Measurements from ENCODE around the gene KDM1B.

DNA sequence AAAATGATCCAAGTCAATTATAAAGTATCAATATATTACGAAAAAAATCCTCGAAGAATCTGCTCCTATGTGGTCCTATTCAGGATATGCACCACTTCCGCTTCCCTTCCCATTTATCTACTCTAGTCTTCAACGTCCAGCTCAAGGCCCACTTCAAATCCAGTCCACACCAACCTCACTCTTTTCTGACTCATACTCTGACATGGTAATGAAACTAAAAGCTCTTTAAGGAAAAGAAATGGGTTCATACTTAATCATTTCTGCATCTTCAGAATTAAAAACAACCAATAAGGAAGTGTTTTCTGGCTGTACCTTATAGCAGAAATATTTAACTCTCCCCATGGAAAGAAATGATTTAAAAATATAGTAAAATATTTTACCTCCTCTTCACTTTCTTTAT is 94.0 kb downstream of the KDM1B start:
- TF ChIP-seq, protein P1, sequence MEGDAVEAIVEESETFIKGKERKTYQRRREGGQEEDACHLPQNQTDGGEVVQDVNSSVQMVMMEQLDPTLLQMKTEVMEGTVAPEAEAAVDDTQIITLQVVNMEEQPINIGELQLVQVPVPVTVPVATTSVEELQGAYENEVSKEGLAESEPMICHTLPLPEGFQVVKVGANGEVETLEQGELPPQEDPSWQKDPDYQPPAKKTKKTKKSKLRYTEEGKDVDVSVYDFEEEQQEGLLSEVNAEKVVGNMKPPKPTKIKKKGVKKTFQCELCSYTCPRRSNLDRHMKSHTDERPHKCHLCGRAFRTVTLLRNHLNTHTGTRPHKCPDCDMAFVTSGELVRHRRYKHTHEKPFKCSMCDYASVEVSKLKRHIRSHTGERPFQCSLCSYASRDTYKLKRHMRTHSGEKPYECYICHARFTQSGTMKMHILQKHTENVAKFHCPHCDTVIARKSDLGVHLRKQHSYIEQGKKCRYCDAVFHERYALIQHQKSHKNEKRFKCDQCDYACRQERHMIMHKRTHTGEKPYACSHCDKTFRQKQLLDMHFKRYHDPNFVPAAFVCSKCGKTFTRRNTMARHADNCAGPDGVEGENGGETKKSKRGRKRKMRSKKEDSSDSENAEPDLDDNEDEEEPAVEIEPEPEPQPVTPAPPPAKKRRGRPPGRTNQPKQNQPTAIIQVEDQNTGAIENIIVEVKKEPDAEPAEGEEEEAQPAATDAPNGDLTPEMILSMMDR (IDR thresholded peaks at IDR 0.05; ENCODE audit: low read length), result no peak
- TF ChIP-seq EZH2 (IDR thresholded peaks at IDR 0.05; ENCODE audit: borderline replicate concordance, low read length), result no peak
